GM21717 (cell line): ENCODE data around the gene SPP1.
"Not testable (repeated sequence)": the region's sequence is repeated elsewhere in the genome, so short reads cannot be mapped to it uniquely, and the experiment has no call there.

Source experiments
- ATAC-seq: cut with Tn5 transposase; IDR thresholded peaks from one replicate; pipeline ENCODE4 v1.9.1; 2021; ENCODE audit warnings: mild to moderate bottlenecking, moderate library complexity; ENCODE audit not compliant: unreplicated experiment

The SPP1 gene

DNA sequence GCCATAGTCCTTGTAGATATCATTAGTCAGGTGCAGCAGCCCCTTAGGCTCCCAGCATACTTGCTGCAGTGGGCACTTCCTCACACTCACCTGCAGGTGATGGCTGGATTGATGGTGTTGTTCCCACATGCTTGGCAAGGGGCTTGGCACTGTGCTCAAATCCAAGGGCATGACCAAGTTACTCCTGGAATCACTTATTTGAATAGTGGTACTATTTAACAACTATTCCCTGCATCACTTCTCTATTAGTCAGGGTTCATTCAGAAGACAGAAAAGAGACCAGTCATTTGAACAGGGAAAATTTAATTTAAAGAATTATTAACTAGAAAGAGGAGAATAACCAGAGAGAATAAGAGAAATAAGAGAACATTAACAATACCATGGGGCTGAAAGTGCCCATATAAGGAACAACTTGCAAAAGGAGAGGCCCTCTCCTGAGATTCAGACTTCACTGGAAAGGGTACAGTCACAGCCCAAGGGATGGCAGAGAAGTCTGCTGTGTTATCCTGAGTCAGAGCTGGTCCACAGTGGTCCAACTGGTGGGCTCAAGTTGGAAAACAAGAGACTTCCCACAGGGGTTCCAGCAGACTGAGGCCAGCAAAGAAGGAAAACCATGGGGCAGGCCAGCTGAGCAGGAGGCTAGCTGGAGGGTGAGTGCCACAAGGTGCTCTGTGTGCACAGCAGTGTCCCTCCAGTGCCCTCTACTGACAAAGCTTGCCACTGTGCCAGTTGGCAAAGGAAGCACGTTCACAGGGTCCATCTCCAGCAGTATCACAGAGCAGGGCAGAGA is 9.8 kb downstream of the SPP1 start:
- peak; percentile 85 for ATAC-seq

- ATAC-seq = peak; percentile 14
These were observed 10.3 kb downstream of the SPP1 start for GRCh38 chr4:87985887-87986200.

- no peak for ATAC-seq
These were observed 11.0 kb downstream of the SPP1 start for GRCh38 chr4:87986508-87986907.

DNA sequence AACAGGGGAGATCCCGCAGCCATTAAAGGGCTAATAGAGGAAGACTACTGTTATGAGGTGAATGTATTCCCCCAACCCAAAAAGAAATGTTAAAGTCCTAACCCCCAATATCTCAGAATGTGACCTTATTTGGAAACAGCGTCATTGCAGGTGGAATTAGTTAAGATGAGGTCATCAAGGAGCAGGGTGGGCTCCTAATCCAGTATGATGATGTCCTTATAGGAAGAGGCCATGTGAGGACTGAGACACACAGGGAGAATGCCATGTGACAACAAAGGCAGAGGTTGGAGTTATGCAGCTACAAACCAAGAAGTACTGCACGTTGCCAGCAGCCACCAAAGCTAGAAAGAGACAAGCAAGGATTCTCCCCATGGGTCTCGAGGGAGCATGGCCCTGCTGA is 14.3 kb downstream of the SPP1 start:
- ATAC-seq = no peak

DNA sequence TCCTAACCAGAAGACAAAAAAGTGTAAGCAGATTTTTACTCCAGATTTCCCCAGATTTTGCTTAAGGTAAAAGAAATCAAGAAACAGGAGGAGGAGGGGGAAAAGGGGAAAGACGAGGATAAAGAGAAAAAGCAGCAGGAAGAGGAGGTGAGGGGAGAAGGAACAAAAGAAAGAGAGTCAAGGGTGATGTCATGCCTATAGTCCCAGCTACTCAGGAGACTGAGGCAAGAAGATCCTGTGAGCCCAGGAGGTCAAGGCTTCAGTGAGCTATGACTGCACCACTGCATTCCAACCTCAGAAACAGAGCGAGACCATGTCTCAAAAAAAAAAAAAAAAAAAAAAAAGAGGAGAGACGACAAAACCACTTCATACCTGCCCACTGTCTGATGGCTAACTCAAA is 19.9 kb downstream of the SPP1 start:
- no peak for ATAC-seq

GRCh38 chr4:87999191-87999691 is 23.7 kb downstream of the SPP1 start:
- not testable (repeated sequence) for ATAC-seq

- no peak for ATAC-seq
These were observed 26.4 kb downstream of the SPP1 start for GRCh38 chr4:88001871-88002270.

DNA sequence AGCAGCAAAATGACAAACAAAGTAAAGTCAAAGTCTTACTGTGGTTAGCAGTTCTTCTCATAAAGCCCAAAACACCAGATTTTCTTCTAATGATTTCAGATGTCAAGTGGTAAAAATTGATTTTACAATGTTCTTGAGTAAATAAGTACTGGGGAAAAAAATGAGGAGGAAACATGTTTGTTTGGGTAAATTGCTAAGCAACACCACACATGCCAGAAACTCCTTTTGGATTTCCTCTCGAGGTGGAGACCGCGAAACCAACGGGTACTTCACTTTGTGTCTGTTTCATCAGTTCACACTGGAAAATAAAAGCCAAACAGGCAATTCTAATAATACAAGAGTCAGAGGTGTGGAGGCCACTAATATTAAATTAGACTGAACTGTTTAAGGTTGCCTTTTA is 27.3 kb downstream of the SPP1 start:
- ATAC-seq = no peak

GRCh38 chr4:88003261-88003660 is 27.7 kb downstream of the SPP1 start:
- ATAC-seq = no peak

- no peak for ATAC-seq
These were observed 29.6 kb downstream of the SPP1 start for GRCh38 chr4:88005076-88005475.

- ATAC-seq = no peak
These were observed 30.4 kb downstream of the SPP1 start for GRCh38 chr4:88005946-88006345.

DNA sequence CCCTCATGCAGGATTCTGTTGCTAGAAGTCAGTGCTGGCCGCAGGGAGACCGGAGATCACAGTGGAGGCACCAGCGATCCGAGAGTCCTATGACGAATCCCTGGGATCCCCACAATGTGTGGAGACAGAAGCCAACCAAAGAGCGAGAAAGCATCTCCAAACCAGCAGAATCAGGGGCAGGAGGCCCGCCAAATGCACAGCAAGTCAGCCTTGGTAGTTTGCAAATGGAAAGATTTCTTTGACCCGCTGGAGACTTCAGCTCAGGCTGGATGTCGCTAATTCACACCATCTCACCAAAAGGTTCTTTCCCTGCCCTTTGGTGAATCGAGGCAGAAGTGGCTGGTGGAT is 31.4 kb downstream of the SPP1 start:
- no peak for ATAC-seq

GRCh38 chr4:88007304-88008121 is 32.0 kb downstream of the SPP1 start, which contains the start of gene PKD2:
Gene PKD2, plus strand, starts transcription at chr4:88007635. Its CDS starts 99 bp downstream, at chr4:88007734.
- peak; percentile 89 for ATAC-seq

DNA sequence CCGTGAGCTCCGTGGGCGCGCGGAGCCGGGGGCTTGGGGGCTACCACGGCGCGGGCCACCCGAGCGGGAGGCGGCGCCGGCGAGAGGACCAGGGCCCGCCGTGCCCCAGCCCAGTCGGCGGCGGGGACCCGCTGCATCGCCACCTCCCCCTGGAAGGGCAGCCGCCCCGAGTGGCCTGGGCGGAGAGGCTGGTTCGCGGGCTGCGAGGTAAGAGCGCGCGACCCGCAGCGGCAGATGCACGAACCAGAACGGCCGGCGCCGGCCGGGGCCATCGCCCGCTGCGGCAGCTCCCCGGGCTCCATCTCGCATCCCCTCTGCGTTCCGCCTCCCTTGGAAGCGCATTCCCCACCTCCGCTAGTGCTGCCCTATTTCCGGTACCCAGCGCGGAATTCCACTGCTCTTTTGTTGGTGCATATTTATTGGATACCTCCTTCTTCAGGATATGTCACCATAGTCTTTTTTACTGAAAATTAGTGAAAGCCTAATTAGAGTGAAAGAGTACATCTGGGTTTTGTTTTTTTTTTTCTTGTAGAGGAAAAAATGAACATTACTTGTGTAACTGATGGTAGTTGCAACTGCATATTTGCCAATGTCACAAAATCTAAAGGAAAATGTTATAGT is 32.7 kb downstream of the SPP1 start:
- peak; percentile 37 for ATAC-seq

- ATAC-seq = no peak
These were observed 33.2 kb downstream of the SPP1 start for GRCh38 chr4:88008743-88009171.

- no peak for ATAC-seq
These were observed 34.4 kb downstream of the SPP1 start for GRCh38 chr4:88009871-88010270.

DNA sequence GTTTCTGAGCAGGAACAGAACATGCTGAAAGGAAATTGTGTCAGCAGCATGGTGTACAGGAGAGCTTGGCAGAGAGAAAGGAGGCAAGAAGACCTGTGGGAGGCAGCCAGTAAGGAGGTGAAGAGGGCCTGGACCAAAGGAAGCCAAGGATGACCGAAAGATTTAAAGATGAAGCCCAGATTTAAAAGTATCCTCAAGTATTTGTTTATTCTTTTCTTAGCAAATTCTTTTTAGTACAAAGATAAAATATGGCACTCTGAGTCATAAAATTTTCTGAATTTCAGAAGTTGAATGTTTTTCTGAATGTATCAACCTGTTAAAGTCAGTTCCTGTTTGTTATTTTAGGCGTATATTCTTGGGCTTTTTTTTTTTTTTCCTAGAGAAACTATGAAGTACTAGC is 35.5 kb downstream of the SPP1 start:
- no peak for ATAC-seq

GRCh38 chr4:88012647-88013046 is 37.1 kb downstream of the SPP1 start:
- peak; percentile 64 for ATAC-seq

GRCh38 chr4:88014386-88014905 is 38.9 kb downstream of the SPP1 start:
- no peak for ATAC-seq

DNA sequence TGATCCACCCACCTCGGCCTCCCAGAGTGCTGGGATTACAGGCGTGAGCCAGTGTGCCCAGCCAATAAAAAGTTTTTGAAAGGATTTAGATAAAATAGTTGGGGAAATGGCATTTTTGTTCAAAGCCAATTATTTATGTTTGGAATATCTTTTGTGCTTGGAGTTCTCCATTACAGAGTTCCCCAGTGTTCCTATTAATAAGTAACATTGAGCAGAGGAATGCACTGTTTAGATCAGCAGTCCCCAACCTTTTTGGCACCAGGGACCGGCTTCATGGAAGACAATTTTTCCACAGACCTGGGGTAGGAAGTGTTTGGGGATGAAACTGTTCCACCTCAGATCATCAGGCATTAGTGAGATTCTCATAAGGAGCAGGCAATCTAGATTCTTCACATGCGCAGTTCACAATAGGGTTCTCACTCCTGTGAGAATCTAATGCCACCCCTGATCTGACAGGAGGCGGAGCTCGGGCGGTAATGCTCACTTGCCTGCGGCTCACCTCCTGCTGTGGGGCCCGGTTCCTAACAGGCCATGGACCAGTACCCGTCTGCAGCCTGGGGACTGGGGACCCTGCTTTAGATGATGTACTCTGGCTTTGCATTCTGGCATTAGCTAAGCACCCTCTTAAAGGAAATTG is 40.3 kb downstream of the SPP1 start:
- ATAC-seq = no peak
